Subcutaneous adipose tissue (tissue), 4 donors: ENCODE measurements around the gene THADA. TPM values are rescaled to one million over a fixed set of nuclear protein-coding genes. Genes with fewer than 3 reads are reported as not detected.

Source experiments
- CTCF ChIP-seq: fragments of 450-650 bp; IDR thresholded peaks from one replicate; pipeline ENCODE4 v1.5.1; 2016; ENCODE audit warnings: low read depth, mild to moderate bottlenecking, control low read depth, antibody characterized with exemption, moderate library complexity
- total RNA-seq, 4 donors: library from RNA; depleted of rRNA; stranded (reverse); fragments of >200 nt; gene quantifications; one replicate each; pipeline ENCODE4 v1.1.0, GENCODE V29; 2016

The THADA gene
- total RNA-seq, 4 donors from 2014 or later, result 31.8 to 71.9 (median 53.8) TPM

GRCh38 chr2:43278564-43279220 is 317.1 kb downstream of the THADA start:
- no peak for TF ChIP-seq CTCF

DNA sequence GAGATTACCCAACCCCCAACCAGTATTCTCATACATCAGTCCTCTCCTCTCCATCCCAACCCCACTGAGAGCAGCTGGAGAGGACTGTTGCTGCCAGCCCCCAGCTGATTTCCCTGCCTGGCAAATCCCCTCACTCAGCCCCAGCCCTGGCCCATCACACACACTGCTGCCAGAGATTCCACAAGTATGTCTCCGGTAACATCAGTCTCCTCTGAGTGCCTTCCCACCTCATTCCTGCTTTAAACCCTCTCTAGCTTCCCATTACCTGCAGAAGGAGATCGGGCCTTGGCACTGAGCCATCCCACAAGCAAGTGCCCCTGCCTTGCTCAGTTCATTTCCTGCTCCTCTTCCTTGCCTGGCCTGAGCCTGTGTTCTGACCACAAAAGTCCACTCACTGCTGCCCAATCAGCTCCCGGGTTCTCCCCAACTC is 318.9 kb downstream of the THADA start:
- no peak for TF ChIP-seq CTCF

- no peak for TF ChIP-seq CTCF
Observed at GRCh38 chr2:43276266-43276941, 319.4 kb downstream of the THADA start.

DNA sequence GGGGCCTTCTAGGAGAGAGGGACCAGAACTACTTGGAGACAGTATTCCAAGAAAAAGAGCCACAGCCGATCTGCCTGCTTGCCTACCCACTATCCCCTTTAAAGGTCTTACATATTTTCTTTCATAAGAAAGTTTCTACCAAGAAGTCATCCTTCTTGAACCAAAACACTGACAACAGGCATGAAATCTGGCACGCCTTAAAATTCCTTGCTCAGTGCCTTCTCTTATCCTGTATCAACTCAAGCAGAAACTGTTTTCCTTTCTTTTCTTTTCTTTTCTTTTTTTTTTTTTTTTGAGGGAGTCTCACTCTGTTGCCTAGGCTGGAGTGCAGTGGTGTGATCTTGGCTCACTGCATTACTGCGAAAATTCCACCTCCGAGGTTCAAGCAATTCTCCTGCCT is 321.1 kb downstream of the THADA start:
- no peak for TF ChIP-seq CTCF

- TF ChIP-seq CTCF, result no peak
Observed at GRCh38 chr2:43274055-43274454, 321.8 kb downstream of the THADA start.

DNA sequence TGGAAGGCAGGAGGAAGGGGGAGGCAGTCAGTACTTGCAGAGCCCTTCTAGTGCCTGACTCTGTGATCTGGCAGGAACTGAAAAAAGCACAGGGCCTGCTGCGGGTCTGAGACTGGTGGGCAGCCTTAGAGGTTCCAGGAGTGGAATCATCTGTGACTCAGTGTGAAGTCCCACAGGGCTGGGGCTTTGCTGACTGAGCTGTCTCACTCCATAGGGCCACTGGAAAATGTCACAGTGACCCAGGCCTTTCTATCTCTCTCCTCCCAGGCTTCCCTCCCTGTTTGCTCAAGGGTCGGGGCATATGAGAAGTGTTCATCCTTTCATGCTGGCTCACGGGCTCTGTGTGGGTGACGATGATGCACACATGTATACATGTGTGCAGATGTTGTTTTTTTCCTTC is 322.3 kb downstream of the THADA start:
- TF ChIP-seq CTCF, result no peak

DNA sequence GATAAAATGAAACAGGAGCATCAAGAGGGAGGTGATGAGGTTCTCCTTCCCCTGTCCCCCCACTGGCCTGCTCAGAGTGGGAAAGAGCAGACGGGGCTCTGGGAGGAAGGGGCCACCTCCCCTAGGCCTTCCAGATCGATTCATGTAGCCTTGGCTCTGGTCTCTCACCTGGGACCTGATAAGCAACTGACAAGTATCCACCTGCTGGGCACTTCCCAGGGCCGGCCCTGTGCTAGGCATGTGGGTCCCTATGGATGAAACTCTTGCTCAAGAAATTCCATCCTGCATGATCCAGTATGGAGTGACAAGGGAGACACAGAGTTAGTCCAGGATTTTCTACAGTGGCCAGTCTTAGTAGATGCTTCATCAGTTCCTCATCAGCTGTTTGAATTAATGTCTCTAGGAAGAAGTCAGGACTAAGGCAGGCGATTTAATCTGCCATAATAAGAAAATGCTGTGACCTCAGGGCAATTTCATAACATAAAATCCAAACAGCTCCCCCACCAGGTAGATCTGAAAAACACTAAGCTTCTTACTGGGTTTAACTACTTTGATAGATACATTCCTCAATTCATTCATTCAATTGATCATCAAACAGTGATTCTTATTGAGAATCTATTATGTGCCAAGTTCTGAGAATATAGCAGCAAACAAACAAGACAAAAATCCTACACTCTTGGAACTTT is 324.8 kb downstream of the THADA start:
- no peak for TF ChIP-seq CTCF
